A549 (cell line): ENCODE measurements around the gene KCTD15. TPM values are rescaled to one million over a fixed set of nuclear protein-coding genes. Genes with fewer than 3 reads are reported as not detected.

Experiments used
- ATAC-seq, 2 experiments: fragments of 200-7000 bp in 1 of 2; fragments of >200 bp in 1 of 2; cut with Nextera tagmentation in 1 of 2; cut with Tn5 transposase in 1 of 2; 3 replicates each; pipeline versions ENCODE4 v1.8.0 to v1.9.1; 2018 to 2020; ENCODE audit warnings: mild to moderate bottlenecking in 1 of 2, moderate library complexity in 1 of 2
- CTCF ChIA-PET: fragments of 300-600 bp; sonication (Branson Sonifier 250); formaldehyde crosslinking; extraction: SDS; loops from one replicate; lab custom pipeline; 2021; ENCODE audit warnings: antibody characterized with exemption, inconsistent platforms; lab: Yijun Ruan, JAX
- POLR2A ChIA-PET: fragments of 350-600 bp; formaldehyde crosslinking; extraction: SDS; loops from one replicate; lab custom pipeline; 2021; ENCODE audit warnings: antibody characterized with exemption, inconsistent platforms; lab: Yijun Ruan, JAX
- DNase-seq, 2 experiments: peaks; one replicate each; pipeline versions ENCODE4 v3.0.0 to v3.0.0-alpha.2; 2011 to 2016; ENCODE audit warnings: low read depth in 1 of 2, low spot score in 1 of 2
- FAIRE-seq: peaks from 2 replicates; lab custom pipeline; 2011; peaks lifted over from hg19 to GRCh38; lab: Jason Lieb, UNC
- H3K27ac ChIP-seq, 2 experiments: fragments of >200 bp; sonication (Bioruptor Twin); formaldehyde crosslinking; 3 replicates each; pipeline ENCODE4 v1.5.1; 2016 to 2017
- H3K4me1 ChIP-seq: fragments of >200 bp; sonication (Bioruptor Twin); formaldehyde crosslinking; 3 replicates; pipeline ENCODE4 v1.6.1; 2016
- H3K4me2 ChIP-seq: fragments of >200 bp; sonication (Bioruptor Twin); formaldehyde crosslinking; 3 replicates; pipeline ENCODE4 v1.6.1; 2016
- H3K4me3 ChIP-seq: fragments of >200 bp; sonication (Bioruptor Twin); formaldehyde crosslinking; 3 replicates; pipeline ENCODE4 v1.5.1; 2016
- H3K9me3 ChIP-seq: fragments of >200 bp; sonication (Bioruptor Twin); formaldehyde crosslinking; 3 replicates; pipeline ENCODE4 v1.6.1; 2016
- BHLHE40 ChIP-seq: IDR thresholded peaks from 2 replicates; pipeline ENCODE4 v1.6.1; 2012; ENCODE audit warnings: low read depth, low read length, inconsistent platforms
- CBX2 ChIP-seq: fragments of 200-600 bp; sonication (generic); IDR thresholded peaks from 2 replicates; pipeline ENCODE4 v1.6.1; 2016; ENCODE audit warnings: low read depth, mild to moderate bottlenecking, borderline replicate concordance
- CBX8 ChIP-seq: fragments of 200-600 bp; sonication (generic); IDR thresholded peaks from 2 replicates; pipeline ENCODE4 v1.6.1; 2016
- CEBPB ChIP-seq, 2 experiments: fragments of >200 bp in 1 of 2; sonication (Bioruptor Twin) in 1 of 2; formaldehyde crosslinking in 1 of 2; IDR thresholded peaks; 2 replicates each; pipeline ENCODE4 v1.6.1; 2012 to 2016
- CHD4 ChIP-seq: fragments of 200-600 bp; sonication (generic); IDR thresholded peaks from 2 replicates; pipeline ENCODE4 v1.6.1; 2016; ENCODE audit warnings: antibody characterized with exemption, mild to moderate bottlenecking, borderline replicate concordance
- E2F6 ChIP-seq: IDR thresholded peaks from 2 replicates; pipeline ENCODE4 v1.6.1; 2012; ENCODE audit warnings: low read depth, borderline replicate concordance
- ESRRA ChIP-seq: fragments of 150-350 bp; IDR thresholded peaks from 2 replicates; pipeline ENCODE4 v1.6.1; 2014; ENCODE audit warnings: mild to moderate bottlenecking, low read length, borderline replicate concordance
- FOXS1 ChIP-seq: fragments of 250-450 bp; sonication (Bioruptor Pico); IDR thresholded peaks from 2 replicates; pipeline ENCODE4 v1.5.0; 2020; ENCODE audit warnings: mild to moderate bottlenecking, moderate library complexity
- GATA3 ChIP-seq: IDR thresholded peaks from 2 replicates; pipeline ENCODE4 v1.6.1; 2012; ENCODE audit warnings: borderline replicate concordance
- HDAC2 ChIP-seq: fragments of 200-600 bp; sonication (generic); IDR thresholded peaks from 2 replicates; pipeline ENCODE4 v1.6.1; 2016
- HEYL ChIP-seq: fragments of 250-450 bp; sonication (Bioruptor Pico); IDR thresholded peaks from 2 replicates; pipeline ENCODE4 v1.8.0; 2021; ENCODE audit warnings: mild to moderate bottlenecking, moderate library complexity
- HOXA7 ChIP-seq: fragments of 250-450 bp; sonication (Bioruptor Pico); IDR thresholded peaks from 2 replicates; pipeline ENCODE4 v1.5.0; 2020; ENCODE audit warnings: mild to moderate bottlenecking, moderate library complexity
- HOXB5 ChIP-seq: fragments of 250-450 bp; sonication (Bioruptor Pico); IDR thresholded peaks from 2 replicates; pipeline ENCODE4 v1.5.0; 2020; ENCODE audit warnings: mild to moderate bottlenecking, moderate library complexity
- KDM5A ChIP-seq: fragments of 200-600 bp; sonication (generic); IDR thresholded peaks from 2 replicates; pipeline ENCODE4 v1.6.1; 2016; ENCODE audit warnings: antibody characterized with exemption, mild to moderate bottlenecking
- MAX ChIP-seq: IDR thresholded peaks from 2 replicates; pipeline ENCODE4 v1.6.1; 2012
- MYC ChIP-seq: IDR thresholded peaks from 2 replicates; pipeline ENCODE4 v1.6.1; 2012; ENCODE audit warnings: mild to moderate bottlenecking, inconsistent platforms, low read length, improper control_type of control experiment, borderline replicate concordance
- NPAS2 ChIP-seq: fragments of 250-450 bp; sonication (Bioruptor Pico); IDR thresholded peaks from 2 replicates; pipeline ENCODE4 v1.8.0; 2022; ENCODE audit warnings: mild to moderate bottlenecking, moderate library complexity, borderline replicate concordance
- PBX3 ChIP-seq: IDR thresholded peaks from 2 replicates; pipeline ENCODE4 v1.6.1; 2012
- PHF8 ChIP-seq: fragments of 200-600 bp; sonication (generic); IDR thresholded peaks from 2 replicates; pipeline ENCODE4 v1.6.1; 2016; ENCODE audit warnings: low read depth, mild to moderate bottlenecking, antibody characterized with exemption, moderate library complexity, borderline replicate concordance
- RAD21 ChIP-seq, 2 experiments: fragments of >200 bp in 1 of 2; sonication (Bioruptor Twin) in 1 of 2; formaldehyde crosslinking in 1 of 2; IDR thresholded peaks in 1 of 2; conservative IDR thresholded peaks in 1 of 2; 2 replicates in 1 of 2; 3 replicates in 1 of 2; pipeline ENCODE4 v1.6.1; 2012 to 2018; ENCODE audit warnings: inconsistent platforms in 1 of 2
- RFX5 ChIP-seq: fragments of 450-650 bp; IDR thresholded peaks from 2 replicates; pipeline ENCODE4 v1.7.1; 2014; ENCODE audit warnings: antibody characterized with exemption, mild to moderate bottlenecking, moderate library complexity
- RNF2 ChIP-seq: fragments of 200-600 bp; sonication (generic); IDR thresholded peaks from 2 replicates; pipeline ENCODE4 v1.6.1; 2016; ENCODE audit warnings: low read depth, mild to moderate bottlenecking, antibody characterized with exemption, moderate library complexity, borderline replicate concordance
- TFCP2L1 ChIP-seq: fragments of 250-450 bp; sonication (Bioruptor Pico); IDR thresholded peaks from 2 replicates; pipeline ENCODE4 v1.5.0; 2021; ENCODE audit warnings: mild to moderate bottlenecking
- ZFP36 ChIP-seq: fragments of 450-650 bp; IDR thresholded peaks from 2 replicates; pipeline ENCODE4 v1.6.1; 2014; ENCODE audit warnings: borderline replicate concordance; ENCODE audit not compliant: partially characterized antibody
- WGBS: methylation state at CpG from one replicate; pipeline ENCODE4 v1.1.6; 2017; ENCODE audit errors: missing lambda C conversion rate; 5-methylcytosine and 5-hydroxymethylcytosine counted together
- polyA plus RNA-seq, 4 experiments: library from polyadenylated mRNA; depleted of rRNA in 3 of 4; stranded (reverse); fragments of >200 nt; fragmentation: RNase III in 1 of 4; extraction: RNeasy Plus Mini Kit Qiagen cat#74134 plus additional on column Dnase treatment in 1 of 4; gene quantifications; 2 replicates in 3 of 4; 3 replicates in 1 of 4; pipeline ENCODE4 v1.2.3, GENCODE V29; 2011 to 2017
- TF ChIP-seq, protein P1 (sequence below): fragments of 200-600 bp; sonication (generic); IDR thresholded peaks from 2 replicates; pipeline ENCODE4 v1.6.1; 2016; ENCODE audit warnings: antibody characterized with exemption, mild to moderate bottlenecking, moderate library complexity
- TF ChIP-seq, protein P2 (sequence below): fragments of >200 bp; sonication (Bioruptor Twin); formaldehyde crosslinking; IDR thresholded peaks from 2 replicates; pipeline ENCODE4 v1.6.1; 2016

KCTD15 gene
- polyA plus RNA-seq, 2 of the 4 experiments (the other 2 are of a cell fraction): 54.0 to 56.5 TPM

GRCh38 chr19:33819880-33820781, 23.5 kb downstream of the KCTD15 start (continued):
- peak; percentile 83 for TF ChIP-seq E2F6

- POLR2A ChIA-PET: no interaction called here
- 11% methylated on average over 2 of the region's 2 CpGs for WGBS
- ATAC-seq (no peak), FAIRE-seq (no peak), DNase-seq (no peak)
- Histone ChIP-seq H3K4me2 (no peak overlapping the region), H3K4me3 (no peak overlapping the region), H3K9me3 (no peaks in the 10 kb centered on the region), H3K27ac (no peak overlapping the region), H3K4me1 (peaks cover 13% of the 10 kb centered on the region)
- no peak for TF ChIP-seq TFCP2L1 (CRISPR knock-in tag)
- TF ChIP-seq NPAS2 (CRISPR knock-in tag): no peak
- TF ChIP-seq HOXB5 (CRISPR knock-in tag): no peak
- no peak for TF ChIP-seq HOXA7 (CRISPR knock-in tag)
- TF ChIP-seq GATA3: no peak
- no peak for TF ChIP-seq CEBPB (IDR thresholded peaks at IDR 0.05)
- no peak for TF ChIP-seq CBX2
- TF ChIP-seq HEYL (CRISPR knock-in tag): no peak
- no peak for TF ChIP-seq RNF2
- no peak for TF ChIP-seq KDM5A
- no peak for TF ChIP-seq BHLHE40
- no peak for TF ChIP-seq ESRRA
- TF ChIP-seq CHD4: no peak
- TF ChIP-seq, protein P1, sequence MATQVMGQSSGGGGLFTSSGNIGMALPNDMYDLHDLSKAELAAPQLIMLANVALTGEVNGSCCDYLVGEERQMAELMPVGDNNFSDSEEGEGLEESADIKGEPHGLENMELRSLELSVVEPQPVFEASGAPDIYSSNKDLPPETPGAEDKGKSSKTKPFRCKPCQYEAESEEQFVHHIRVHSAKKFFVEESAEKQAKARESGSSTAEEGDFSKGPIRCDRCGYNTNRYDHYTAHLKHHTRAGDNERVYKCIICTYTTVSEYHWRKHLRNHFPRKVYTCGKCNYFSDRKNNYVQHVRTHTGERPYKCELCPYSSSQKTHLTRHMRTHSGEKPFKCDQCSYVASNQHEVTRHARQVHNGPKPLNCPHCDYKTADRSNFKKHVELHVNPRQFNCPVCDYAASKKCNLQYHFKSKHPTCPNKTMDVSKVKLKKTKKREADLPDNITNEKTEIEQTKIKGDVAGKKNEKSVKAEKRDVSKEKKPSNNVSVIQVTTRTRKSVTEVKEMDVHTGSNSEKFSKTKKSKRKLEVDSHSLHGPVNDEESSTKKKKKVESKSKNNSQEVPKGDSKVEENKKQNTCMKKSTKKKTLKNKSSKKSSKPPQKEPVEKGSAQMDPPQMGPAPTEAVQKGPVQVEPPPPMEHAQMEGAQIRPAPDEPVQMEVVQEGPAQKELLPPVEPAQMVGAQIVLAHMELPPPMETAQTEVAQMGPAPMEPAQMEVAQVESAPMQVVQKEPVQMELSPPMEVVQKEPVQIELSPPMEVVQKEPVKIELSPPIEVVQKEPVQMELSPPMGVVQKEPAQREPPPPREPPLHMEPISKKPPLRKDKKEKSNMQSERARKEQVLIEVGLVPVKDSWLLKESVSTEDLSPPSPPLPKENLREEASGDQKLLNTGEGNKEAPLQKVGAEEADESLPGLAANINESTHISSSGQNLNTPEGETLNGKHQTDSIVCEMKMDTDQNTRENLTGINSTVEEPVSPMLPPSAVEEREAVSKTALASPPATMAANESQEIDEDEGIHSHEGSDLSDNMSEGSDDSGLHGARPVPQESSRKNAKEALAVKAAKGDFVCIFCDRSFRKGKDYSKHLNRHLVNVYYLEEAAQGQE: no peak
- no peak for TF ChIP-seq HDAC2
- no peak for TF ChIP-seq MYC
- no peak for TF ChIP-seq MAX
- CTCF ChIA-PET: interaction anchor here (0.9 to 1.6 kb wide), 6 partner anchors 27 to 274 kb away, joined by 3 to 8 read pairs (median 5); no protein-coding TSS in a partner anchor
These were observed 25.2 kb downstream of the KCTD15 start for GRCh38 chr19:33821871-33822270.

DNA sequence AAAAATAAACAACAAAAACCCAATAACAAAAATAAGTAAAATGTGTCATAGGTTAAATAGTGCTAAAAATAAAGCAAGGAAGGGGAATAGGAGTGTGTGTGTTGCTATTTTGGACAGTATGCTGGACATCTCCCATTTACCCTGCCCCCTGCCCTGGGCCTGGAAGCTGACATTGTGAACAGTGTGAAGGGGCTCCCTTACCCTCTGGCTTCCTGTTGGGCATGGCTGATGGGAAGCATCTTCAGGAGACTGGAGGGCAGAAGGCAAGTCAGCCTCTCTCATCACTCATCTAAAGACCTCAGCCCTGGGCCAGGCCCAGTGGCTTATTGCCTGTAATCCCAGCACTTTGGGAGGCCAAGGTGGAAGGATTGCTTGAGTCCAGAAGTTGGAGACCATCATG, 26.7 kb downstream of the KCTD15 start:
- CTCF ChIA-PET: interaction anchor here (0.6 to 1.6 kb wide), 7 partner anchors 13 to 493 kb away, joined by 3 to 8 read pairs (median 4); no protein-coding TSS in a partner anchor
- ATAC-seq: no peak
- Histone ChIP-seq H3K27ac (no peak overlapping the region), H3K9me3 (no peaks in the 10 kb centered on the region), H3K4me3 (no peak overlapping the region), H3K4me2 (no peak overlapping the region), H3K4me1 (peaks cover 13% of the 10 kb centered on the region)
- DNase-seq: no peak
- POLR2A ChIA-PET: interaction anchor here (0.7 kb wide), 1 partner anchor 20 kb away, joined by 7 read pairs; no protein-coding TSS in a partner anchor
- no peak for FAIRE-seq
- TF ChIP-seq PHF8: no peak
- no peak for TF ChIP-seq CHD4
- TF ChIP-seq CBX8: no peak
- TF ChIP-seq RAD21 (conservative IDR thresholded peaks at IDR 0.05 in 1 of 2, IDR thresholded peaks at IDR 0.05 in 1 of 2): no peak
- TF ChIP-seq FOXS1: no peak
- no peak for TF ChIP-seq E2F6
- no peak for TF ChIP-seq ZFP36
- TF ChIP-seq RFX5: no peak
- no peak for TF ChIP-seq PBX3
- TF ChIP-seq HDAC2: no peak
- TF ChIP-seq HEYL (CRISPR knock-in tag): no peak
- TF ChIP-seq, protein P2, sequence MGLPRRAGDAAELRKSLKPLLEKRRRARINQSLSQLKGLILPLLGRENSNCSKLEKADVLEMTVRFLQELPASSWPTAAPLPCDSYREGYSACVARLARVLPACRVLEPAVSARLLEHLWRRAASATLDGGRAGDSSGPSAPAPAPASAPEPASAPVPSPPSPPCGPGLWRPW: no peak
- TF ChIP-seq HOXA7 (CRISPR knock-in tag): no peak
